HepG2 (cell line): ENCODE data around the gene PBX2. TPM values are rescaled to one million over a fixed set of nuclear protein-coding genes. Genes with fewer than 3 reads are reported as not detected.

ENCODE experiments used
- ATAC-seq: fragments of 200-7000 bp; cut with Tn5 transposase; 3 replicates; pipeline ENCODE4 v1.9.1; 2020; ENCODE audit warnings: mild to moderate bottlenecking, moderate library complexity
- BruUV-seq: library from RNA; stranded (reverse); fragments of 400-500 nt; replicated peaks from 2 replicates; lab custom pipeline; 2021; lab: Mats Ljungman, UMichigan
- CTCF ChIA-PET: fragments of 300-600 bp; formaldehyde crosslinking; extraction: SDS; loops from one replicate; lab custom pipeline; 2021; ENCODE audit warnings: low total read pairs, inconsistent platforms, low intra/inter-chr PET ratio; lab: Yijun Ruan, JAX
- POLR2A ChIA-PET: fragments of 350-600 bp; sonication (Branson Sonifier 250); formaldehyde crosslinking; loops from one replicate; lab custom pipeline; 2020; ENCODE audit warnings: antibody characterized with exemption, inconsistent platforms; lab: Yijun Ruan, JAX
- DNase-seq: peaks from one replicate; pipeline ENCODE4 v3.0.0-alpha.2; 2015; ENCODE audit warnings: low spot score
- FAIRE-seq: peaks from 3 replicates; lab custom pipeline; 2011; peaks lifted over from hg19 to GRCh38; lab: Jason Lieb, UNC
- H2AFZ ChIP-seq: one replicate; pipeline ENCODE4 v1.6.1; 2011; ENCODE audit warnings: low read length, inconsistent platforms
- H3K27ac ChIP-seq: fragments of 300-600 bp; 3 replicates; pipeline ENCODE4 v1.8.0; 2011; ENCODE audit warnings: mixed run types, mild to moderate bottlenecking, mixed read lengths, low read length, inconsistent platforms; ENCODE audit not compliant: insufficient read depth; ENCODE audit errors: extremely low read length
- H3K27me3 ChIP-seq, 2 experiments: fragments of 200-600 bp in 1 of 2; 2 replicates in 1 of 2; 3 replicates in 1 of 2; pipeline versions ENCODE4 v1.6.0 to v1.8.0; 2011; ENCODE audit warnings: low read length in 2 of 2, mild to moderate bottlenecking in 2 of 2, moderate library complexity in 2 of 2, inconsistent platforms in 1 of 2; ENCODE audit not compliant: insufficient read depth in 2 of 2, control insufficient read depth in 1 of 2
- H3K36me3 ChIP-seq, 2 experiments: fragments of 200-600 bp in 1 of 2; replicated peaks in 1 of 2; 2 replicates in 1 of 2; 3 replicates in 1 of 2; pipeline versions ENCODE4 v1.5.1 to v1.8.0; 2011; ENCODE audit warnings: low read length in 2 of 2, inconsistent platforms in 1 of 2; ENCODE audit not compliant: insufficient read depth in 2 of 2, control insufficient read depth in 1 of 2
- H3K4me1 ChIP-seq: 2 replicates; pipeline ENCODE4 v1.5.1; 2012; ENCODE audit warnings: low read length, inconsistent platforms; ENCODE audit not compliant: insufficient read depth
- H3K4me2 ChIP-seq: 2 replicates; pipeline ENCODE4 v1.6.0; 2011; ENCODE audit warnings: low read depth, low read length, inconsistent platforms
- H3K4me3 ChIP-seq, 3 experiments: fragments of 200-600 bp in 1 of 3; sonication (generic), shearing (Covaris generic) in 1 of 3; replicated peaks in 1 of 3; 2 replicates each; pipeline ENCODE4 v1.5.1; 2011 to 2016; ENCODE audit warnings: low read length in 3 of 3, inconsistent platforms in 2 of 3, low read depth in 2 of 3, mild to moderate bottlenecking in 2 of 3, control low read depth in 1 of 3, mixed read lengths in 1 of 3; ENCODE audit not compliant: insufficient read depth in 1 of 3
- H3K79me2 ChIP-seq: one replicate; pipeline ENCODE4 v1.6.1; 2011; ENCODE audit warnings: low read length, inconsistent platforms; ENCODE audit not compliant: insufficient read depth
- H3K9ac ChIP-seq: 2 replicates; pipeline ENCODE4 v1.6.0; 2011; ENCODE audit warnings: mild to moderate bottlenecking, low read depth, low read length, inconsistent platforms; ENCODE audit not compliant: insufficient read depth
- H3K9me3 ChIP-seq: 2 replicates; pipeline ENCODE4 v1.5.1; 2012; ENCODE audit warnings: mild to moderate bottlenecking, low read length
- H4K20me1 ChIP-seq: 2 replicates; pipeline ENCODE4 v1.6.0; 2011; ENCODE audit warnings: inconsistent platforms, mild to moderate bottlenecking, low read length, moderate library complexity; ENCODE audit not compliant: insufficient read depth
- CERS6 ChIP-seq: sonication (generic); formaldehyde crosslinking; IDR thresholded peaks from 2 replicates; pipeline ENCODE4 v1.5.0; 2020; ENCODE audit warnings: missing genetic modification reagents
- FOSL2 ChIP-seq: sonication (generic); formaldehyde crosslinking; IDR thresholded peaks from 2 replicates; pipeline ENCODE4 v1.4.0; 2020; ENCODE audit warnings: missing genetic modification reagents
- JUN ChIP-seq: sonication (generic); formaldehyde crosslinking; IDR thresholded peaks from 2 replicates; pipeline ENCODE4 v1.4.0; 2020; ENCODE audit warnings: mild to moderate bottlenecking, missing genetic modification reagents
- MTA1 ChIP-seq: sonication (generic); formaldehyde crosslinking; IDR thresholded peaks from 2 replicates; pipeline ENCODE4 v1.4.0; 2020; ENCODE audit warnings: missing genetic modification reagents, mild to moderate bottlenecking, borderline replicate concordance
- POLR2AphosphoS5 ChIP-seq: IDR thresholded peaks from 2 replicates; pipeline ENCODE4 v1.6.1; 2012; ENCODE audit warnings: low read depth, low read length
- SRSF4 ChIP-seq: fragments of 200-400 bp; formaldehyde crosslinking; IDR thresholded peaks from one replicate; pipeline ENCODE4 v1.6.1; 2018; ENCODE audit warnings: mild to moderate bottlenecking, low read depth, low read length, moderate library complexity; ENCODE audit not compliant: poor library complexity, severe bottlenecking
- ZFP91 ChIP-seq: sonication (generic); formaldehyde crosslinking; IDR thresholded peaks from 2 replicates; pipeline ENCODE4 v1.9.0; 2022; ENCODE audit warnings: missing genetic modification reagents, mild to moderate bottlenecking, borderline replicate concordance
- ZHX1 ChIP-seq: sonication (generic); formaldehyde crosslinking; IDR thresholded peaks from 2 replicates; pipeline ENCODE4 v1.8.1; 2022; ENCODE audit warnings: low read depth, mild to moderate bottlenecking, missing genetic modification reagents
- ZMAT5 ChIP-seq: sonication (generic); formaldehyde crosslinking; IDR thresholded peaks from 2 replicates; pipeline ENCODE4 v1.5.0; 2020; ENCODE audit warnings: mild to moderate bottlenecking, low read depth, missing genetic modification reagents, borderline replicate concordance
- ZNF569 ChIP-seq: sonication (generic); formaldehyde crosslinking; IDR thresholded peaks from 2 replicates; pipeline ENCODE4 v1.5.0; 2020; ENCODE audit warnings: mild to moderate bottlenecking, missing genetic modification reagents, moderate library complexity, borderline replicate concordance
- WGBS: methylation state at CpG from one replicate; pipeline ENCODE4 v1.1.6; 2017; ENCODE audit warnings: low lambda C conversion rate; 5-methylcytosine and 5-hydroxymethylcytosine counted together
- in situ Hi-C: cut with HindIII; loops from 2 replicates; pipeline ENCODE4 v1.10.0; 2017; ENCODE audit warnings: low pct_unique_long_range_greater_than_20kb; ENCODE audit not compliant: extremely low pct_ligation_motif_present
- intact Hi-C: fragments of 100-400 bp; cut with micrococcal nuclease; formaldehyde crosslinking; loops from one replicate; pipeline ENCODE4 v1.10.0; 2022; ENCODE audit not compliant: unreplicated experiment
- polyA plus RNA-seq, 8 experiments: library from polyadenylated mRNA; depleted of rRNA in 3 of 8; stranded (reverse) in 7 of 8; unstranded in 1 of 8; fragments of >200 nt; fragmentation: Illumina TruSeq in 4 of 8; extraction: Trizol in 4 of 8; gene quantifications; 2 replicates each; pipeline versions ENCODE4 v1.2.1 to v1.2.3, GENCODE V29; 2011 to 2016; ENCODE audit warnings: low read depth in 4 of 8, missing spikeins in 1 of 8, mixed read lengths in 1 of 8; ENCODE audit not compliant: insufficient read depth in 1 of 8
- total RNA-seq, 5 experiments: library from RNA; depleted of rRNA; stranded (reverse); fragments of >200 nt; fragmentation: Illumina TruSeq; extraction: Trizol; gene quantifications; 2 replicates each; pipeline ENCODE4 v1.2.3, GENCODE V29; 2016; ENCODE audit warnings: low read depth in 1 of 5
- TF ChIP-seq, protein P1 (sequence below): sonication (generic); formaldehyde crosslinking; IDR thresholded peaks from 2 replicates; pipeline ENCODE4 v1.4.0; 2020; ENCODE audit warnings: missing genetic modification reagents, mild to moderate bottlenecking, borderline replicate concordance

PBX2 gene
- total and polyA plus RNA-seq, 2 of the 13 experiments (the other 11 are each of a cell fraction or from before 2014, with no cell fraction given): 42.3 to 77.8 TPM

DNA sequence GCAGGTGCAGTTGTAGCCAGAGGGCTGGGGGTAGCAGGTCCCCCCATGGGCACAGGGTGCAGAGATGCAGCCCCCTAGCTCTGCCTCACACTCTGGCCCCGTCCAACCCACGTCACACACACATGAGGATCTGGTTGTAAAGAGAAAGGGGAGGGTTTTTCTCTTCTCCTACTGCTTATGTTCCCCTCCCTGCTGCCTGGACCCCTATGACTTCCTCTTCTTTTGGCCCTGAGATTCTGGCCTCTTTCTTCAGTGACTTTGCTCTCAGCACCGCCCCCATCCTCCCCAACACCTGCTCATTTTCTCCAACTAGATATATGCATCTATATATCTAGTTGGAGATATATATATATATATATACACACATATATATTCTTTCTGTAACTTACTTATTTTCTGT is 24.1 kb upstream of the PBX2 start:
- ChIA-PET POLR2A (no interaction called here), CTCF (no interaction called here)
- Histone ChIP-seq H3K79me2 (no peaks in the 10 kb centered on the region), H3K4me1 (peaks cover 19% of the 10 kb centered on the region), H3K4me2 (no peak overlapping the region), H2AFZ (no peak overlapping the region), H3K27me3 (peaks cover 13 to 42% of the 10 kb centered on the region in 2 experiments; a peak in 4 of 5 replicates), H4K20me1 (no peaks in the 10 kb centered on the region), H3K27ac (no peak overlapping the region), H3K36me3 (no peaks in the 10 kb centered on the region), H3K9ac (no peak overlapping the region), H3K4me3 (no peak overlapping the region), H3K9me3 (no peaks in the 10 kb centered on the region)
- FAIRE-seq (no peak), ATAC-seq (no peak), DNase-seq (no peak)
- WGBS: 16% methylated on average over 3 of the region's 3 CpGs
- in situ Hi-C loops: no loop called here
- TF ChIP-seq JUN (CRISPR knock-in tag): no peak
- no peak for TF ChIP-seq CERS6
- no peak for TF ChIP-seq MTA1
- TF ChIP-seq FOSL2 (CRISPR knock-in tag): no peak
- TF ChIP-seq POLR2AphosphoS5: no peak
- TF ChIP-seq ZFP91 (CRISPR knock-in tag): no peak
- no peak for TF ChIP-seq ZHX1
- TF ChIP-seq, protein P1, sequence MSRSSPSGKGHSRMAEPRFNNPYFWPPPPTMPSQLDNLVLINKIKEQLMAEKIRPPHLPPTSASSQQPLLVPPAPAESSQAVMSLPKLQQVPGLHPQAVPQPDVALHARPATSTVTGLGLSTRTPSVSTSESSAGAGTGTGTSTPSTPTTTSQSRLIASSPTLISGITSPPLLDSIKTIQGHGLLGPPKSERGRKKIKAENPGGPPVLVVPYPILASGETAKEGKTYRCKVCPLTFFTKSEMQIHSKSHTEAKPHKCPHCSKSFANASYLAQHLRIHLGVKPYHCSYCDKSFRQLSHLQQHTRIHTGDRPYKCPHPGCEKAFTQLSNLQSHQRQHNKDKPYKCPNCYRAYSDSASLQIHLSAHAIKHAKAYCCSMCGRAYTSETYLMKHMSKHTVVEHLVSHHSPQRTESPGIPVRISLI (CRISPR knock-in tag): no peak
- no peak for TF ChIP-seq ZNF569
- no peak for TF ChIP-seq ZMAT5 (CRISPR knock-in tag)
- no peak for TF ChIP-seq SRSF4
- BruUV-seq: no TSS peak
- intact Hi-C loops: no loop called here
